ENCODE results near the gene ZNF362.

Gene ZNF362

GRCh38 chr1:33324677-33325575 lies 68.6 kb downstream of the ZNF362 start:
- no peak for DNase-seq (ENCODE audit: low read depth in 2 of 2)

GRCh38 chr1:33326785-33327184 lies 70.5 kb downstream of the ZNF362 start:
- no peak for DNase-seq (ENCODE audit: low read depth in 2 of 2)

- DNase-seq (ENCODE audit: low read depth in 2 of 2): no peak
These were observed 71.5 kb downstream of the ZNF362 start for GRCh38 chr1:33327587-33328325.

GRCh38 chr1:33328817-33329216 lies 72.5 kb downstream of the ZNF362 start:
- no peak for DNase-seq (ENCODE audit: low read depth in 2 of 2)

GRCh38 chr1:33329600-33330305 lies 73.5 kb downstream of the ZNF362 start:
- DNase-seq (ENCODE audit: low read depth in 2 of 2): no peak

GRCh38 chr1:33330361-33330890 lies 74.1 kb downstream of the ZNF362 start:
- DNase-seq (ENCODE audit: low read depth in 2 of 2): no peak

GRCh38 chr1:33330906-33331305 lies 74.6 kb downstream of the ZNF362 start:
- no peak for DNase-seq (ENCODE audit: low read depth in 2 of 2)

- no peak for DNase-seq (ENCODE audit: low read depth in 2 of 2)
These were observed 75.4 kb downstream of the ZNF362 start for GRCh38 chr1:33331444-33332356.

- DNase-seq (ENCODE audit: low read depth in 2 of 2): no peak
These were observed 76.1 kb downstream of the ZNF362 start for GRCh38 chr1:33332357-33332789.

- no peak for DNase-seq (ENCODE audit: low read depth in 2 of 2)
These were observed 76.6 kb downstream of the ZNF362 start for GRCh38 chr1:33332881-33333280.

- DNase-seq (ENCODE audit: low read depth in 2 of 2): no peak
These were observed 77.8 kb downstream of the ZNF362 start for GRCh38 chr1:33334081-33334552.

GRCh38 chr1:33335020-33335419 lies 78.7 kb downstream of the ZNF362 start:
- DNase-seq (ENCODE audit: low read depth in 2 of 2): no peak

GRCh38 chr1:33336580-33336979 lies 80.3 kb downstream of the ZNF362 start:
- no peak for DNase-seq (ENCODE audit: low read depth in 2 of 2)

- DNase-seq (ENCODE audit: low read depth in 2 of 2): no peak
These were observed 81.1 kb downstream of the ZNF362 start for GRCh38 chr1:33337441-33337840.

GRCh38 chr1:33338048-33338439 lies 81.8 kb downstream of the ZNF362 start:
- no peak for DNase-seq (ENCODE audit: low read depth in 2 of 2)

- DNase-seq (ENCODE audit: low read depth in 2 of 2): no peak
These were observed 82.3 kb downstream of the ZNF362 start for GRCh38 chr1:33338440-33339211.

- DNase-seq (ENCODE audit: low read depth in 2 of 2): no peak
These were observed 83.1 kb downstream of the ZNF362 start for GRCh38 chr1:33339413-33339812.

- DNase-seq (ENCODE audit: low read depth in 2 of 2): no peak
These were observed 84.9 kb downstream of the ZNF362 start for GRCh38 chr1:33341190-33341589.

- DNase-seq (ENCODE audit: low read depth in 2 of 2): no peak
These were observed 85.9 kb downstream of the ZNF362 start for GRCh38 chr1:33342041-33342723.

All from stimulated activated CD4-positive, alpha-beta T cell treated with anti-CD3 and anti-CD28 coated beads, Interleukin-4, amount 100 ng/mL, for 48 hours (primary cell).